C4-2B (cell line): Measurements from ENCODE around the gene PRH1.

ENCODE experiments used
- ZFX ChIP-seq: fragments of 450-650 bp; IDR thresholded peaks from 2 replicates; pipeline ENCODE4 v1.6.1; 2017
- TF ChIP-seq, protein P1 (sequence below): fragments of 450-650 bp; conservative IDR thresholded peaks from 2 replicates; pipeline ENCODE4 v1.5.1; 2017; ENCODE audit warnings: mild to moderate bottlenecking

DNA sequence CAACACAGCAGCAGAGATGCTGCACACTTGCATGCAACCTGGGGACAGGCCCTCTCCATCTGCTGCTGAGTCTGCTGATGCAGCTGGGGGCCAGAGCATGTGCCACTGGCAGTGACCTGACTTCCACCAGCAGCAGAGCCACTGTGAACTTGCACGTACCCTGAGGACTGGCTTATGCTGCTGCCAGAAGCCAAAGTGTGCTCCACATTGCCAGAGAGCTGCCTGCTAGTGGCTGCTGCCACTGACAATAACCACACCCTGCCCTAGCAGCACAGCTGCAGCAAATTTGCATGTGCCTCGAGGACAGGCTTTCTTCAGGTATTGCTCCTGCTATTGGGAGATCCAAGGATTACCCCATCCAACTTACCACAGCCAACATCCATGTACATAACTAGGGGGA is 30.3 kb downstream of the PRH1 start:
- TF ChIP-seq, protein P1, sequence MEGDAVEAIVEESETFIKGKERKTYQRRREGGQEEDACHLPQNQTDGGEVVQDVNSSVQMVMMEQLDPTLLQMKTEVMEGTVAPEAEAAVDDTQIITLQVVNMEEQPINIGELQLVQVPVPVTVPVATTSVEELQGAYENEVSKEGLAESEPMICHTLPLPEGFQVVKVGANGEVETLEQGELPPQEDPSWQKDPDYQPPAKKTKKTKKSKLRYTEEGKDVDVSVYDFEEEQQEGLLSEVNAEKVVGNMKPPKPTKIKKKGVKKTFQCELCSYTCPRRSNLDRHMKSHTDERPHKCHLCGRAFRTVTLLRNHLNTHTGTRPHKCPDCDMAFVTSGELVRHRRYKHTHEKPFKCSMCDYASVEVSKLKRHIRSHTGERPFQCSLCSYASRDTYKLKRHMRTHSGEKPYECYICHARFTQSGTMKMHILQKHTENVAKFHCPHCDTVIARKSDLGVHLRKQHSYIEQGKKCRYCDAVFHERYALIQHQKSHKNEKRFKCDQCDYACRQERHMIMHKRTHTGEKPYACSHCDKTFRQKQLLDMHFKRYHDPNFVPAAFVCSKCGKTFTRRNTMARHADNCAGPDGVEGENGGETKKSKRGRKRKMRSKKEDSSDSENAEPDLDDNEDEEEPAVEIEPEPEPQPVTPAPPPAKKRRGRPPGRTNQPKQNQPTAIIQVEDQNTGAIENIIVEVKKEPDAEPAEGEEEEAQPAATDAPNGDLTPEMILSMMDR: no peak
- no peak for TF ChIP-seq ZFX
